Activated CD4-positive, alpha-beta T cell treated with anti-CD3 and anti-CD28 coated beads, Interleukin-10, Interleukin-2, amounts not matched to agents 100 ng/mL and 50 ng/mL, durations not matched to agents 16 hours and 8 hours (primary cell): ENCODE results near the gene CCNT2.
"Not testable (repeated sequence)": the region's sequence is repeated elsewhere in the genome, so short reads cannot be mapped to it uniquely, and the experiment has no call there.

Experiments
- DNase-seq: peaks from one replicate; pipeline ENCODE4 v3.0.0-alpha.2; 2020

Gene CCNT2

DNA sequence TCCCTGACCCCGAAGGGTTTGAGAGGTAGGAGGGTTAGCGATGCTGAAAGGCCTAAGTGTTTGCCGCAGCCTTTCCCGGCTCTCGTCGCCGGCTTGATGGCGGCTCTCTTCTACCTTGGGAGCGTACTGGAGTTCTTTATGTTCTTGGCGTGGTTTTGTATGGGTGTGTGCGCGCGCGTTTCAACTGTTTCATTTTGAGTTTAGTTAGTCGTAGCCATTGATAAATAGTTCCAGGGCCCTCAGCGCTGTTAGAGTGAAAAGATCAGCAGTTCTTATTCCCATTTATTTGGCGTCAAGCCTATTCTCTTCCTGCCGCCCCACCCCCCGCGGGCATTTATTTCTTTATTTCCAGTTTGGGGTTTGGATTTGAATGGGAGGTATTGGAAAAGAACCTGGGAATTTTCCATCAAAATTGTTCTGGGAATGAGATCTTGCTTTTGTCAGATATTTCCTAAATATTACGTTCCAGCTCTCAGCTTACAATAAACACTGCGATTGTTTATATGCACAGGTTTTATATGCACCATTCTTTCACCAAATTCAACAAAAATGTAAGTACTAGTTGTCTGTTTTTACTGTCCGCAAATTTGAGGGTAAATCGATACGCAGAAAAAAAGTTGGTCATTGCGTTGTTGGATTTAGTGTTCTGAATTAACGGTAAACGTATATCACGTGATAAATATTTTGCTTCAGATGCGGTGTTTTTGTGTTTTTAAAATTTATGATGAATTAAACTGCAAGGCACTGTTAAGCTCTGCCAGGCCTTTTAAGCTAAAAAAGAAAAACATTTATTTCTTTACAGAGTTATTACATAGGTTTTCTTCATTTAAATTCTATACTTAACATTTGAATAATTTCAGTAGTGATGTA lies 954 bp downstream of the CCNT2 start:
- DNase-seq = peak; percentile 72

GRCh38 chr2:134924912-134925311 lies 6.3 kb downstream of the CCNT2 start:
- no peak for DNase-seq

- DNase-seq = no peak
These were observed 7.8 kb downstream of the CCNT2 start for GRCh38 chr2:134926231-134926931.

DNA sequence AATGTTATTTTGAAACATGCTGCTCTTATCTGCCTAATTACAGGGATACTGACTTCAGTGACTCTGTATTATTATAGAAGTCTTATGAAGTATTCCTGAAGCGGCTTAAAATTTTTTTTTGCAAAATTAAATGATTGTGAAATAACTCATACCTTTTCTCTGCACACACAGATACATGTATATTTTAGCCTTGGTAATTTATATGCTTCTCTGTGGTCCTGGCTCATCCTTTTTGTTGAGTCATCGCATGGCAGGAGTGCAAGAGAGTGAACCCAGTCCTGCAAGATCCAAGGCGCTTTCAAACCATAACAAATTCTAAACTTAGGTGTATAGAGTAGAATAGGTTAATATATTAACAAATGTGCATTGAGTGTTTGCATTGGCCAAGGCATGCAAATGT lies 8.6 kb downstream of the CCNT2 start:
- peak; percentile 23 for DNase-seq

- no peak for DNase-seq
These were observed 14.4 kb downstream of the CCNT2 start for GRCh38 chr2:134932864-134933526.

DNA sequence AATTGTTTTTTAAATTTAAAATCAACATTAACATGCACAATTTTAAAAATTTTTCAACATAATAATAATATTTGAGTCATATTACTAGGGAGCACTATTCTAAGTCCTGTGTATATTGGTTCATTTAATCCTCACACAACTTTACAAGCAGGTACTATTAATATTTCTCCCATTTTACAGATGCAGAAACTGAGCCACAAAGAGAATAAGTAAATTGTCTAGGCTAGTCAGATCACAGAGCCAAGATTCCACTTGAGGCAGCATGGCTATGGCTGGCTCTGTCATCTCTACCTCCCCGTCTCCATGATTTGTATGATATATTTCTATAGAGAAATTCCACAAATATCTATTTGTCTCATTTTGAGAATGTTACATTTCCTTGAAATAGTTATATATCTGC lies 15.1 kb downstream of the CCNT2 start:
- DNase-seq = no peak

- no peak for DNase-seq
These were observed 15.5 kb downstream of the CCNT2 start for GRCh38 chr2:134934150-134934549.

GRCh38 chr2:134934641-134935040 lies 16.0 kb downstream of the CCNT2 start:
- DNase-seq = no peak

DNA sequence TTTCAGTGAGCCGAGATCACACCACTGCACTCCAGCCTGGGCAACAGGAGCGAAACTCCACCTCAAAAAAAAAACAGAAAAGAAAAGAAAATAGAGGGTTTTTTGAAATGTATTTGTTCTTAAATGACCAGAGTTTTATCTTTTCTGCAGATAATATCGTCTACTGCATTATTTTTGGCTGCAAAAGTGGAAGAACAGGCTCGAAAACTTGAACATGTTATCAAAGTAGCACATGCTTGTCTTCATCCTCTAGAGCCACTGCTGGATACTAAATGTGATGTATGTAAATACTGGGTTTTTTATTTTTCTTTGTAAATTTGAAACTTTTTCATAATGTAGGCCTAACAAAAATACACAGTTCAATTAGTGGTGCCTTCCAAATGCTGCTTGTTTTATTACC lies 18.1 kb downstream of the CCNT2 start:
- DNase-seq = no peak

GRCh38 chr2:134943540-134943939 lies 24.9 kb downstream of the CCNT2 start:
- no peak for DNase-seq

DNA sequence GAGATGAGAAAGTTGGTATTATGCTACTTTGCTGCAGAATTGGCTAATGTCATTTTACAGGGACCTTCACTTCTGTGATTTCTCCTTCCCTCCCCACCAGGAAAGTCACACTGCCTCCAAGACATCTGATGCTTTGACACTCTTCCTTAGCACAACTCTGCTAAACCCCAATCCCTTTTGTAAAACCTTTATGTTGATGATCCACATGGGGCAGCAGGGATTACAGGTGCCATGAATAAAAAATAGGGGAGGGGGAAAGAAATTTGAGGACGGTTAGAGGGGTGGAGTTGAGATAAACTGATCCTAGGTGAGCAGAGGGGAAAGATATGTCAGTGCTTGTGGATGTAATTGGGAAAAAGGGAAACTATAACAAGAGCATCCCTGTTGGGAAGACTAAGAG lies 26.4 kb downstream of the CCNT2 start:
- DNase-seq = no peak

DNA sequence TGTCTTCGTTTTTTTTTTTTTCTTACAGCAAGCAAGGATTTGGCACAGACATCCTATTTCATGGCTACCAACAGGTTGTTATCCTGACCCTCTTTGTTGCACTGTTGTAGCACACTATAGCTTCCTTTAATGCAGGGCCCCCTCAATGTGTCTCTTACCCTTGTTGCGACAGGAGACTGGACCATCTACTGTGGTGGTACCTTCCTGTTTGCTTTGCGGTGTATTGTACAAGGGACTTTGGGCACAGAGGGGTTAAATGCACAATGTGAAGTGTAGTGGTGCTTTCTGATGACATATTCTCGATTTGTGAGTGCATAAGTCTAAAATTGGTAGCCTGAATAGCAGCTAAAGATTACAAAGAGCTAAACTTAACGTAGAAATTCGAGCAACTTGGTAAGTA lies 27.5 kb downstream of the CCNT2 start:
- no peak for DNase-seq

GRCh38 chr2:134949981-134950708 lies 31.5 kb downstream of the CCNT2 start:
- DNase-seq = no peak

DNA sequence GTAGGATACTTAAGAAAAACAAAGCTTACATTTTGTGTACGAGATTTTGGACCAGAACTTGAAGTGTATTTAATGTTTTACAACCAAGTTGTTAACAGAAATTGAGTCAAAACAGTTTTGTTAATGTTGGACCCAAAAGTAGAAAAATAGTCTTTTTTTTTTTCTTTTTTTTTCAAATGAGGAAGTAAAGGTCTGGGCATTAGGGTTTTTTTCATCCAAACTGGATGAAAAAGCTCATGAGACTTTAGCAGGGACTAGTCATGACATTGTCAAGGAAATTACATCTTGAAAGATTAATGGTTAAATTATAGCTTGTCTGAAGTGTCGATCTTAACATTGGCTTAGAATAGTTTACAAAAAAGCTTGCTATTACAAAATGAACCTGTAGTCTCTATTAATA lies 32.3 kb downstream of the CCNT2 start:
- DNase-seq = no peak

GRCh38 chr2:134952608-134953007 lies 34.0 kb downstream of the CCNT2 start:
- no peak for DNase-seq

GRCh38 chr2:134954065-134954464 lies 35.4 kb downstream of the CCNT2 start:
- no peak for DNase-seq

DNA sequence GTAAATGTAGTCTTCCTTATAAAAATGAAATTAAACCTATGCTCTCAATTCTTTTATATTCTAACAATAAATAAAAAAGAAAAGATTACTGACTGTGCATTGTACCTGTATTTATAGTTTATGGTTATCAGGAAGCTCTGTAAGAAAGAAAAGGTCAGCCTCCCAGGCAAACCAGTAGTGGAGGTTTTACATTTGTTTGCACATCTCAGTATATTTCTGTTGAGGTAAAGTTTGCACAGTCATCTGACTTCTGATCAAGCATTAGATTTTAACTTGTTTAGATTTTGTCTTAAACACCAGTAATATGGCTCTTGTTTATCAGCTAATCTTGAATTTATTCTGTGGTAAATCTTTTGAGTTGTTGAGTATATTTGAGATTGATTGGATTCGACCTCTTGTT lies 37.1 kb downstream of the CCNT2 start:
- no peak for DNase-seq

DNA sequence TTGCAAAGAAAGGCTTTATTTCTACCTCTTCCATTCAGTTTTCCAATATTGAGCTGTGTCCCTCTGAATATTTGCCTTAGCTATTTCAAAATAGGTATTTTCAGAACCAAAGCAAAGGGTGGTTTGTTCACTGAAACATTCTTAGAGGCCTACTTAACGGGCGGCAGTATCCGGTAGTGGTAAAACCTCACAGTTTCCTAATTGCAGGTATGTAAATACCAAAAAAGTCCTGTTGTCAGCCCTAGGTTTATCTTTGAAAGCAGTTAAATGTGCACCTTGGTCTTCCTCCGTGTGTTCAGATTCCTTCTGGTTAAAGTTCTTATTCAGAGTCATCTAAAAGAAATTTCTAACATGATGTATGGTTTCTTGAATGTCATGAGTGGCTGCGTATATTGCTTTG lies 38.9 kb downstream of the CCNT2 start:
- no peak for DNase-seq

DNA sequence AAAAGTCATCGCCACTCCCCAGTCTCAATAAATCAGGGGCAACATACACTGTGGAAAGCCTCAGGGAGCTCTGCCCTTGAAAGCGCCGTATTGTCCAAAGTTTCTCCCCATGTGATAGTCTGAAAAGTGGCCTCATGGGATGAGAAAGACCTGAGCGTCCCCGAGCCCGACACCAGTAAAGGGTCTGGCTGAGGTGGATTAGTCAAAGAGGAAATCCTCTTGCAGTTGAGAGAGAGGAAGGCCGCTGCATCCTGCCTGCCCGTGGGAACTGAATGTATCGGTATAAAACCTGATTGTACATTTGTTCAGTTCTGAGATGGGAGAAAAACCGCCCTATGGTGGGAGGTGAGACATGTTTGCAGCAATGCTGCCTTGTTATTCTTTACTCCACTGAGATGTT lies 48.5 kb downstream of the CCNT2 start:
- DNase-seq = not testable (repeated sequence)

DNA sequence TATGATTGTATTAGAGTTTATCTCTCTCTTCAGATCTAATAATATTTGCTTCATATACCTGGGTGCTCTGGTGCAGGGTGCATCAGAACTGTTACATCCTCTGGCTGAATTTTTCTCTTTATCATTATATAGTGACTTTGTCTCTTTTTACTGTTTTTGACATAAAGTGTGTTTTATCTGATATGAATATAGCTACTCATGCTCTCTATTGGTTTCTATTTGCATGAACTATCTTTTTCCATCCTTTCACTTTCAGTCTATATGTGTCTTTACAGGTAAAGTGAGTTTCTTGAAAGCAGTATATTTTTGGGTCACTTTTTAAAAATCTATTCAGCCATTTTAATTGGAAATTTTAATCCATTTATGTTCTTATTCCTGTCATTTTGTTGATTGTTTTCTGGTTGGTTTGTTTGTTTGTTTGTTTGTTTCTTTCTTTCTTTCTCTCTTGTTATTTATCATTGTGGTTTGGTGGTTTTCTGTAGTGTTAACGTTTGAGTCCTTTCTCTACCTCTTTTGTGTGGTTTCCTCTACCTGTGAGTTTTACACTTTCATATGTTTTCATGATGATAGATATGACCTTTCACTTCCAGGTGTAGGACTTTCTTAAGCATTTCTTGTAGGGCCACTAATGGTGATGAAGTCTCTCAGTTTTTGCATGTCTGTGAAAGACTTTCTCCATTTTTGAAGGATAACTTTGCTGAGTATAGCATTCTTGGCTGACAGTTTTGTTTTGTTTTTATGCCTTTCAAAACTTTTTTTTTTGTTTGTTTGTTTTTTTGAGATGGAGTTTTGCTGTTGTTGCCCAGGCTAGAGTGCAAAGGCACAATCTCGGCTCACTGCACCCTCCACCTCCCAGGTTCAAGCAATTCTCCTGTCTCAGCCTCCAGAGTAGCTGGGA lies 54.9 kb downstream of the CCNT2 start:
- peak; percentile 51 for DNase-seq

- no peak for DNase-seq
These were observed 56.8 kb downstream of the CCNT2 start for GRCh38 chr2:134975281-134976009.
